Muscle layer of colon (tissue), 2 donors: ENCODE results near the gene FOCAD.

ENCODE experiments used
- H3K27ac ChIP-seq: one replicate; pipeline ENCODE4 v1.7.0; 2013; ENCODE audit warnings: low read depth, mild to moderate bottlenecking, low read length, moderate library complexity
- H3K27me3 ChIP-seq, 2 donors: one replicate each; pipeline ENCODE4 v1.7.0; 2013; ENCODE audit warnings: low read length in 2 of 2, mild to moderate bottlenecking in 2 of 2; ENCODE audit not compliant: insufficient read depth in 2 of 2, control insufficient read depth in 1 of 2
- H3K36me3 ChIP-seq: one replicate; pipeline ENCODE4 v1.7.0; 2013; ENCODE audit warnings: mild to moderate bottlenecking, low read length; ENCODE audit not compliant: insufficient read depth
- H3K4me1 ChIP-seq: one replicate; pipeline ENCODE4 v1.7.0; 2013; ENCODE audit warnings: mild to moderate bottlenecking, low read length; ENCODE audit not compliant: insufficient read depth
- H3K4me3 ChIP-seq, 2 donors: one replicate each; pipeline ENCODE4 v1.7.0; 2013; ENCODE audit warnings: low read length in 2 of 2, low read depth in 1 of 2, mild to moderate bottlenecking in 1 of 2, moderate library complexity in 1 of 2
- H3K9ac ChIP-seq: one replicate; pipeline ENCODE4 v1.7.0; 2013; ENCODE audit warnings: low read length
- H3K9me3 ChIP-seq: one replicate; pipeline ENCODE4 v1.7.0; 2013; ENCODE audit warnings: mild to moderate bottlenecking, low read length
- donor health status: abdominal sarcoma.
- donor health status: Adenocarcinoma of cecum.

The FOCAD gene

DNA sequence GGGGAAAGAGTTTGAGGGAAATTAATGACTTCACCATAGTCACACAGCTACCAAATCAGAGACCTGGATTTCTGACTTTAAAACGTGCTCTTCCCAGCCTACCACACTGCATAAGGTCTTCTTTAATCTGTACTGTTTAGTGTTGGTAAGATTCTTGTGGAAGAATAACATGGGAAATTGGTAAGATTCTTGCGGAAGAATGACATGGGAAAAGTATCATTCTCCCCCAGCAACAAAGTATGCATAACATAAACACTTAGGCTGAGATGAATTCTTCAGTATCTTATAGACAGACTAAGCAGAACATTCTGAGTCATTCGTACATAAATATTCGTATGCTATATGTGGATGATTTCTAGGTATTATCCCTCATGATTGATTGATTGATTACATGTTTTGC is 170.4 kb downstream of the FOCAD start:
- H3K27ac ChIP-seq: no peak overlapping the region
- H3K27me3 ChIP-seq: no peaks in the 10 kb centered on the region
- H3K9ac ChIP-seq: no peak overlapping the region
- no peaks in the 10 kb centered on the region for H3K36me3 ChIP-seq
- no peaks in the 10 kb centered on the region for H3K4me1 ChIP-seq
- no peak overlapping the region for H3K4me3 ChIP-seq
- H3K9me3 ChIP-seq: no peaks in the 10 kb centered on the region

DNA sequence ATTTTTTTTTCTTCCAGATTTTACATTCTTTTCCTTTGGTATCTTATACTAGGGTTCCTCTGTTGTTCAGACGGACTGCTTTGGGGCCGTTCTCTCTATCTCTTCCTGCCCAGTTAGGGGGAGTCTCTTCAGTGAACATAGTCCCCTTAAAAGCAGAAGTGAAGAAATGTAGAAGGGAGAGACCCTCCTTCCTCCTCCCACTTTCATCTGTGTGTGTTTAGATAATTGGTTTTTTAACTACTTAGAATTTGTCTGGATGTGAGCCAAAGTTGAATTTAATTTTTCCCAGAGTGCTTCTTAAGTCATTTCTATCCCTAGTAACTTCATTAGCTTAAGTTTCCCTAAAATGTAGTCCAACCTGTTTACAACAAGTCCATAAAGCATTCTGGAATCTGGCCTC is 179.9 kb downstream of the FOCAD start:
- H3K36me3 ChIP-seq: no peaks in the 10 kb centered on the region
- H3K9ac ChIP-seq: no peak overlapping the region
- no peak overlapping the region for H3K27ac ChIP-seq
- no peak overlapping the region for H3K4me3 ChIP-seq
- no peaks in the 10 kb centered on the region for H3K9me3 ChIP-seq
- H3K27me3 ChIP-seq: no peaks in the 10 kb centered on the region
- no peaks in the 10 kb centered on the region for H3K4me1 ChIP-seq

- H3K27ac ChIP-seq: no peak overlapping the region
- H3K36me3 ChIP-seq: no peaks in the 10 kb centered on the region
- no peaks in the 10 kb centered on the region for H3K27me3 ChIP-seq
- H3K4me1 ChIP-seq: no peaks in the 10 kb centered on the region
- no peak overlapping the region for H3K4me3 ChIP-seq
- no peak overlapping the region for H3K9ac ChIP-seq
- no peaks in the 10 kb centered on the region for H3K9me3 ChIP-seq
Measured at GRCh38 chr9:20865347-20865746, 181.3 kb downstream of the FOCAD start.

DNA sequence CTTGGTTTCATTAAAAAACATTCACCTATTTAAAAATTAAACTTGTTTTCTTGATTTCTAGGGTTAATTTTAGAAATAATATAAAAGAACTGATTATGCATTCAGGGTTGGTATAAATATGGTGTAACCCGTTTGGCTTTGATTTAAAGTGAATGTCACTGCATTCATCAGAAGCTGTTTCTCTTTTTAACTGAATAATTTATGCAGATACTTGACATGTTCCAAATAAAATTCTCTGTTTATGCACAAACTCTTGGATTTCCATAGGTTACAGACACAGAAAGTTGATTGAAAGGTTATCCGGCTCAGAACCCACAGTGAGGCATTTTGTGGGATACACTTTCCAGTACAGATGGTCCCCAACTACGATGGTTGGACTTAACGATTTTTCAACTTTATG is 186.1 kb downstream of the FOCAD start:
- H3K36me3 ChIP-seq: no peaks in the 10 kb centered on the region
- H3K4me1 ChIP-seq: no peaks in the 10 kb centered on the region
- H3K9ac ChIP-seq: no peak overlapping the region
- H3K27ac ChIP-seq: no peak overlapping the region
- no peak overlapping the region for H3K4me3 ChIP-seq
- no peaks in the 10 kb centered on the region for H3K27me3 ChIP-seq
- H3K9me3 ChIP-seq: no peaks in the 10 kb centered on the region

- Histone ChIP-seq H3K4me3 (no peak overlapping the region), H3K4me1 (no peaks in the 10 kb centered on the region), H3K9me3 (no peaks in the 10 kb centered on the region), H3K27me3 (no peaks in the 10 kb centered on the region), H3K9ac (no peak overlapping the region), H3K36me3 (no peaks in the 10 kb centered on the region), H3K27ac (no peak overlapping the region)
Measured at GRCh38 chr9:20872340-20872977, 188.4 kb downstream of the FOCAD start.

DNA sequence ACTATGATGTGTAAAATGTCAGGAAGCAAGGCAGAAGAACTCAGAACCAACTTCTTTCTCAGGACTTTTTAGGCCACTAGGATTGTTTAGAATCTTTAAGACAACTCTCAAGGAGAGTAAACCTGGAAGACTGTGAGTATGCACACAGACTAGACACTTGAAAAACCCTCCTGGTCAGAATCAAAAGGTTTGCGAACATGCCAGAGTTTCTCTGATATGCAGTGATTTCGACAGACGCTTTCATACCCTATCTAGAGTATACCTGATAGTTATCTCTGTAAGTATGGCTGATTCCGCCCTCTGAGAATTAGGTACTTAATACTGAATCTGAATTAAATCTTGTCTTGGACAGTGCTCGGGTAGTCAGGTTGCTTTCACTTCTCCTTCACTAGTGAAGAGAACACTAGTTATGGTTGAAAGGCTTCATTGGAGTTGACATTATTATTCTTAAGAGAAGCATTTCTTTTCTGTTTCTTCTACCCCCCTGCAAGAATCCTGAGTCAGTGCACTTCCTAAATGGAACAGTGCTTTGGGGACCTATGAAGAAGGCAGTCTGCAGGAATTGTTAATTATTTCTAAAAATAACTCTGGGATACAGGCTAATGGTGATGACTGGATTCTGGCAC is 189.3 kb downstream of the FOCAD start:
- Histone ChIP-seq H3K4me3 (no peak overlapping the region), H3K4me1 (no peaks in the 10 kb centered on the region), H3K9me3 (no peaks in the 10 kb centered on the region), H3K36me3 (no peaks in the 10 kb centered on the region), H3K9ac (no peak overlapping the region), H3K27me3 (no peaks in the 10 kb centered on the region), H3K27ac (no peak overlapping the region)

DNA sequence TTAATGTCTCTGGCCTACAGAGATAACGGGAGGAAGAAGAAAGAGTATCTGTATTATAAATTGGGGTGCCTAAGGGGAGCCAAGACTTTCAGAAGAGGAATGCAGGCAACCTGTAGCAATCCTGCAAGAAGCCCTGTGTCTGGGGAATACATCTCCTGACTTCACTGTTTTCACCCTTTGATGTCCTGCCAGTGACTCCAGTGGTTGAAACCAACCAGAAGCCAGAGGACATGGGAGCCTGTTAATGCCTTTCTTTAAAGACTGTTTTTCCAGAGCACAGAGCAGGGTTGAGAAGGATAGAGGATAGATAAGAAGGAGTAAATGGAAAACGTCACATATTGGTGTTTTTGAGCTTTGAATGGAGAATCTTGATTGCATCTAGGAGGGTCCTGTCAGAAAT is 196.2 kb downstream of the FOCAD start:
- peaks cover 4% of the 10 kb centered on the region for H3K36me3 ChIP-seq
- H3K4me3 ChIP-seq: no peak overlapping the region
- no peaks in the 10 kb centered on the region for H3K4me1 ChIP-seq
- H3K27me3 ChIP-seq: no peaks in the 10 kb centered on the region
- no peak overlapping the region for H3K27ac ChIP-seq
- H3K9ac ChIP-seq: no peak overlapping the region
- no peaks in the 10 kb centered on the region for H3K9me3 ChIP-seq

GRCh38 chr9:20880675-20881074 is 196.6 kb downstream of the FOCAD start:
- no peak overlapping the region for H3K27ac ChIP-seq
- H3K4me3 ChIP-seq: no peak overlapping the region
- no peaks in the 10 kb centered on the region for H3K9me3 ChIP-seq
- H3K27me3 ChIP-seq: no peaks in the 10 kb centered on the region
- H3K9ac ChIP-seq: no peak overlapping the region
- H3K36me3 ChIP-seq: peaks cover 4% of the 10 kb centered on the region
- H3K4me1 ChIP-seq: no peaks in the 10 kb centered on the region

DNA sequence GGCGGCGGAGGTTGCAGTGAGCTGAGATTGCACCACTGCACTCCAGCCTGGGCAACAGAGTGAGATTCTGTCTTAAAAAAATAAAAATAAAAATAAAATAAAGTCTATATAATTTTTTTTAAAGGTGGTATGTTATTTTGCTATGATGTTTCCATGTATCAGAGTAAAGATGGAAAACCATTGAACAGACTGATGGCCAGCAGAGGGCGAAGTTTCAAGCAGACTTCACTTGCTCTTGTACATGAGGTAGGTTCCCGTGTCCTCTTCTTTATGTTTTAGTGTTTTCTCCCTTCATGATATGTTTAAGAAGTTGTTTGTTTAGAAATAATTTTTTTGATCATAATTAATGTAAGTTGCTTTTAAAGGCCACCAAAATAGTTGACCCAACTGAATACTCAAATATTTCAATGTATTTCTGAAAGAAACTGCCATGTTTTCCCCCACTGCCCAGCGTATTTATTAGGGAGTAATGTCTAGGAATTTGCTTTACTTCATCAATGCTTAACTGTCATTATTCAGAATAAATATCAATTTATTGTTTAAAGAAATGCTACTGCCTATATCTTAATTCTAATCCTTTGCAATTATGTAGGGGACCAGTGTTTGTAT is 201.0 kb downstream of the FOCAD start:
- Histone ChIP-seq H3K27ac (no peak overlapping the region), H3K27me3 (no peaks in the 10 kb centered on the region), H3K4me3 (no peak overlapping the region), H3K9ac (no peak overlapping the region), H3K4me1 (no peaks in the 10 kb centered on the region), H3K36me3 (peaks cover 4% of the 10 kb centered on the region), H3K9me3 (no peaks in the 10 kb centered on the region)

DNA sequence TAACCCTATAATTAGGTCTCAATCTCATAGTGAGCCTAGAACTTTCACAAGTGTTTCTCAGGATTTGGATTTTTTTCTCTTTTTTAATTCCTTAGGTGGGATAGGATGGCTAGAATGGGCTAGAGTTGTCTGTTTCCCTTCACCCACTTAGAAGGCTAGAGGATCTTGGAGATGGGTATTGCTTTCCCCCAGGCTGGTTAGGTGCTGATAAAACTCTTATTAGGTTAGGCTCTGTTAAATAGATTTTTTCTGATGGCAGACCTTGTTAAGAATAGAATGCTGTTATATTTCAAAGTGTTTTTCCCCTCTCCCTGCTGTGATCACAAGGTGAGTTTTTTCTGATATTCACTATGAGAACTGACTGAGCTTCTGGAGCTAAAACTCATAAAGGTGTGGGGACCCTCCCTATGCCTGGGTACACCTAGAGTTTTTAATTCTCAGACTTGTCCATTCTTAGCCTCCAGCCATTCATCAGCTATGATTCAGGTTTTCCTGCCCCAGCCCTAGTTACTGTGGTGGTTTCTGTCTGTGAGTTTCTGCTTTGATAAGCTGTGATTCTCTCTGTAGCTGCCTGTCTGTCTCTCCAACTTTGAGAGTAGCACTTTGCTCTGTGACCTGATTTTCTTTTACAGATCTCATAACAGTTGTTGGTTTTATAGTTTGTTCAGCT is 215.0 kb downstream of the FOCAD start:
- no peak overlapping the region for H3K4me3 ChIP-seq

GRCh38 chr9:20903212-20903611 is 219.2 kb downstream of the FOCAD start:
- no peak overlapping the region for H3K9ac ChIP-seq
- no peaks in the 10 kb centered on the region for H3K4me1 ChIP-seq
- H3K4me3 ChIP-seq: no peak overlapping the region
- H3K36me3 ChIP-seq: no peaks in the 10 kb centered on the region
- no peak overlapping the region for H3K27ac ChIP-seq
- H3K9me3 ChIP-seq: no peaks in the 10 kb centered on the region
- H3K27me3 ChIP-seq: no peaks in the 10 kb centered on the region

More for the DNA sequence above, 215.0 kb downstream of the FOCAD start:
- Histone ChIP-seq H3K9ac (no peak overlapping the region), H3K9me3 (no peaks in the 10 kb centered on the region), H3K27me3 (no peaks in the 10 kb centered on the region), H3K4me1 (no peaks in the 10 kb centered on the region), H3K36me3 (no peaks in the 10 kb centered on the region), H3K27ac (no peak overlapping the region)
